ENCODE measurements around the gene TENM3.

The TENM3 gene

GRCh38 chr4:182531555-182532162, 288.5 kb downstream of the TENM3 start:
- no peak for DNase-seq

- DNase-seq, result no peak
Measured at GRCh38 chr4:182532441-182532840, 289.2 kb downstream of the TENM3 start.

GRCh38 chr4:182533964-182534363, 290.8 kb downstream of the TENM3 start:
- DNase-seq, result no peak

- no peak for DNase-seq
Measured at GRCh38 chr4:182536221-182536811, 293.1 kb downstream of the TENM3 start.

DNA sequence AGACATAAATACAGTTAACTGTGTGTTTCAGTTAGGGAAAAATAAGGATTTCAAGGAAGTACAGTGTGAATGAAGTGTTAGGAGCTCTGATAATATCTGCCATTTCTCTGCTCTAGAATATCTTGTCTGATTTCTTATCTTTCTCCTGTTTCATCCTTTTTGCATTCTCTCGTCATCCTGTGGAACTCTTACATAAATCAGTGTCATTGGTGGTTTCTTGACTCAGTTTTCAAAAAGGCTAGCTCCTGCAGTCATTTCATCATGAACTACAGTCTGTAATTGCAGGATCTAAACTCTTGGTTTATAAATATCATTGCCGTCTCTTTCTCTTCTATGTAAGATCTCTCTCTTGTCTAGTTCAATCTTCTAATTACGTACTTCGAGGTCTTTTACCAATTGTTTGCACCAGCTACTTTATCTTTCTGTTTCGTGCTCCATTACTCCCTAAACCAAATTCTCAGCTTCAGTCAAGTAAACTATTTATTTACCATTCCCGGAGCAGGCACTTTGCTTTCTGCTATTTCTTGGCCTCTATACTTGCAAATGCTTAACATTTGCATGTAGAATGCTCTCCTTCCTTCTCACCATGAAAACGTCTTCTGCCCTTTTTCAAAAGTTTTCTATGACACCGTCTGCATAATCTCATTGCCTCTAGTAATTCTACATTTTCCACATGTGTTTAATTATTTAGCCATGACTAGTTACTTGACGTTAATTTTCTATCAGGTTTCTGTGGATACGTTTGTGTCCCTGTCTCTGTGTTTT, 294.0 kb downstream of the TENM3 start:
- DNase-seq, result no peak

GRCh38 chr4:182538031-182538430, 294.8 kb downstream of the TENM3 start:
- no peak for DNase-seq

- no peak for DNase-seq
Measured at GRCh38 chr4:182540496-182540895, 297.3 kb downstream of the TENM3 start.

DNA sequence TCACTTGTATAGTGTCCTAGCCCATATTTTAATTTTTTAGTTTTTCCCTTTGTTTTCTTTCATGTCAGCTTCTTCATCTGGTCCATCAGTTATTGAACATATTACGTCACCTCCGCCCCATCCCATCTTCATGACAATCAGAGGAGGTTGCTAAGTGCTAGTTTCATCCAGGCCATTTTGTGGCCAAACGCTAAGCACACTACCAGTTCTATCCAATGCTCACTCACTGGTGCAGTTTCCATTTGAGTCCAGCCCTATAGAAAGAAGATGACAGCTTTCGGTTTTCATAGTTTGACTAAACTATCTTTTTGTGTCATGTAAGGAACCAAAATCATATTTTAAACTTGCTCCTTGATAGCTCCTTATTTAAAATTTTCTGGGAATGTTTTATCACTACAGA, 304.2 kb downstream of the TENM3 start:
- no peak for DNase-seq

DNA sequence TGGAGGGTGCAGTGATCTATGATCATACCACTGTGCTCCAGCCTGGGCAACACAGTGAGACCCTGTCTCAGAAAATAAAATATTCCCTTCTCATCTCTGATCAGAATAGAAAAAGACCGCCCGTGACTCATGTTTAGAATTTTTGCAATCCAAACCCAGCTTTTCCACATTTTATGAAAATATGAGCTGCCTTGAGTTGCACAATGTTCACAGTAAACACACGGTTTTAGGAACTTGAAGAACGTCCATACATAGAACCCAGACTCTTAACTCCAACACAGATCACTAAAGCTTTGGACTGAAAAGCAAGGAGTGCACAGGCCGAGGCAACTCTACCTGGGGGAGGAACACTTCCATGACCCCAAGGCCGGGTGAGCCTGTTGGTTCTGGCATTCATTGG, 305.0 kb downstream of the TENM3 start:
- DNase-seq, result no peak

DNA sequence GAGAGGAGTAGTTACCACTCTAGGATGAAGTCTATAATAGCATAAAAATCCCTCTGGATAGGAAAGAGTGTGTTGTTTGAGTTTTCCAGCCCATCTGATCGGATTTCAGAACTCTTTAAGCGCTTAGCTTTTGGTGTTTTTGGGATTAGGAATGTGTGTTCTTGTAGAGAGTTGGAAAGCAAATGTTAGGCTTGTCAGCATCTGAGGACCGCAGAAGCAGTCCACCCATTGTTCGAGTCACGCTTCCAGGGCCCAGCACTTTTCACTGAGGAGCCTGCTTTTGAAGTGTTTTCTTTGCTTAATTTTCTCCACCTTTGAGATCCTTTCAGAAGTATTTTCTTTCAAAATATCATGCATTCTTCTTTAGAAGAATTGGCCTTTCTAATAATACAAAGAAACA, 306.2 kb downstream of the TENM3 start:
- DNase-seq, result no peak

- DNase-seq, result no peak
Measured at GRCh38 chr4:182552948-182553347, 309.7 kb downstream of the TENM3 start.

GRCh38 chr4:182553653-182554052, 310.5 kb downstream of the TENM3 start:
- DNase-seq, result no peak

GRCh38 chr4:182554736-182555135, 311.5 kb downstream of the TENM3 start:
- DNase-seq, result no peak

DNA sequence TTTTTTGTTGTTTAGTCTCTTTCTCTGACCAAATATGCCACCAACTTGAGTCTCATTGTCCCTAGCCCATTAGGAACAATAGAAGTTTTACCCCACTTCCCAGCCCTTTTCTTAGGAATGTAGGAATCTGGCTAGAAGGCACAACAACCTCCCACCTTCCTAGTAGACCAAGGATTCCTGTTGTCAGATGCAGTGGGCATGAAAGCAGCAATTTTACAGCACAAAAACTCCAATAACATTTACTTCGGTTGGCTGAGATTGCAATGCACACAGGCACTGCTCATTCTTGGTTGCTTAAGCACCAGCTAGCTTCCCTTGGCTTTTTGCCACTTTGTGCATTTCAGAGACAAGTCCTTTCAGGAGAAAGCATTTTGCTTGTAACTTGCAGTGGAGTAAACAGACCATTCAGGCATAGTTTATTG, 312.8 kb downstream of the TENM3 start:
- peak; percentile 79 for DNase-seq

DNA sequence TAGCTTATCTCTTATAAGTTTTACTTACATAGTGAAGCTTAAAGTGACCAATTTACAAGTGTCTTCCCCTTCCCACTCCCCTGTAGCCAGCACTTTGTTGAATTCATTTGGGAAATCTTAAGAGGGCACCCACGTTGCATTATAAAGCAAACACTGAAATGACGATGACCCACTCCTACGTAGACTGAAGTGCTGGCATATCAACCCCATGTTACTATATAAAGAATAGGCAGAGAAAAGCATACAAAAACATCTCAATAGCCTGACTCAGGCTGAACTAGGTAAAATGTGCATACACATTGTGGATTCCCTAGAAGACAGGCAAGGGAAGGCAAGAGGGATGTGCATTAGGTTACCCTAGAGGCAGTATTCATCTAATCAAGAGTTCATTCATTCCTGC, 313.4 kb downstream of the TENM3 start:
- DNase-seq, result peak; percentile 64

DNA sequence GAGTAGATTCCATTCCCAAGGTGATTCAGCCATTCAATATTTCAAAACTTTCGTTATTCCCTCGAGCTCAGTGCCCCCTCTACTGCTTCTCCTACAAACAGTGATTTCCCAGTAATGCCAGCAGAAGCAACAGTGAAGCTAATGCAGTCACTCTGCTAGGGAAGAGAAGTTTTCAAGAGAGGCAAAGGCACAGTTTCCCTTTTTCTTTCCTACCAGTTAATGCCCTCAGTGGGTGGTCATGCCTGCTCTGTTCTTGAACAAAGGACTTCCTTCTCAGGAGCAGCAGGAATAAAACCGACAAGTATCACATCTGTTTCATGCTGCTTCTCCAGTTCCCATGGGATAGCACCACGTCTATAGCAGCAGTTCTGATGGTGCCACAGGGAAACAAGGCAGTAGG, 317.2 kb downstream of the TENM3 start:
- peak; percentile 81 for DNase-seq

- DNase-seq, result no peak
Measured at GRCh38 chr4:182562350-182562749, 319.1 kb downstream of the TENM3 start.

GRCh38 chr4:182564724-182565369, 321.6 kb downstream of the TENM3 start:
- DNase-seq, result no peak

- no peak for DNase-seq
Measured at GRCh38 chr4:182567119-182567518, 323.9 kb downstream of the TENM3 start.

GRCh38 chr4:182569561-182569960, 326.4 kb downstream of the TENM3 start:
- DNase-seq, result no peak

GRCh38 chr4:182574706-182575105, 331.5 kb downstream of the TENM3 start:
- no peak for DNase-seq

DNA sequence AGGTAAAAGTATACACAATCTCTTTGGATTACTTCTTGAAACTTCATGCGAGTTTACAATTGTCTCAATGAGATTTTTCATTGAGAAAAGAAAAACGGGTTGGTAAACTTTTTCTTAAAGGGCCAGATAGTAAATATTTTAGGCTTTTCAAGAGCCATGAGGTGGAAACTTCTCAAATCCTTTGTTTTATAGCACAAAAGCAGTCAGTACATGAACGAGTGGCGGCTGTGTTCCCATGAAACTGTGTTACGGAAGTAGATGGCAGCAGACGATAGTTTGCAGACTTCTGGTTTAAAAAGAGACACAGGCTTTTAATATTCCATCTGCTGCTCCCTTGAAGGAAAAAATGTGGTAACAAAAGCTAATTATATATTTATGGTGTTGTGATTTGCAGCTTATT, 332.0 kb downstream of the TENM3 start:
- DNase-seq, result no peak

DNA sequence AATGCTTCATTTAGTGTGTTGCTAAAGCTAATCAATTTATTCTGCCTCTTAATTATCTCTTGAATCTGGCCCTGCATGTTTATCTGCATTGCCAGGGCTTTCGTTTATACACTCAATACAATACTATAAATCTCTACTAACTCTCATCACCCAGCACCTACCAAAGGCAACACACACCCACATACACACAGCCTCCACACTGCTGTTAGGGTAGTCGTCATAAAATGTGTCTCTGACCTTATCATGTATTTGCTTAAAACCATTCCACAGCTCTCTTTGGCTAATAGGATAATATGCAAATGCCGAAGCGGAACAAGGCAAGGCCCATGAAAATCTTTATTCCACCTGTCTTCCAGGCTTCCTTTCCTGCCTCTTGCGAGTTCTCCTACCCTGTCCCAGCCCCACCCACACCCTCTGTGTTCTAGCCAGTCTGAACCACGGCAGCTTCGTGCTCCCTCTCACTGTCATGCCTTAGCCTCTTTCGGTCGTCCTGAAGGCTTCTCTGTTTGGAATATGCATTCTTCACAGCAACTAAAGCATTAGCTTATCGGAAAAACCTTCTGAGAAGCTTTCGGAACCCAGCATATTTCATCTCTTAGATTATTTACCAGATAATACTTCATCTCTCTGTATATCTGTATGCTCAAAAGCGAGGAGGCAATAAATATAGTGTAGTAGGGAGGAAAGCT, 333.5 kb downstream of the TENM3 start:
- no peak for DNase-seq
